HUDEP-2 (cell line): ENCODE results near the gene SLX4.
A peak's percentile ranks its signal among the peaks of the same experiment; 100 is the strongest.
"Not testable (repeated sequence)": the region's sequence is repeated elsewhere in the genome, so short reads cannot be mapped to it uniquely, and the experiment has no call there.

Experiments
- DNase-seq, 76 experiments: peaks; one replicate each; lab custom pipeline; 2025; ENCODE audit not compliant: unreplicated experiment in 76 of 76; lab: John Stamatoyannopoulos, UW

The SLX4 gene

DNA sequence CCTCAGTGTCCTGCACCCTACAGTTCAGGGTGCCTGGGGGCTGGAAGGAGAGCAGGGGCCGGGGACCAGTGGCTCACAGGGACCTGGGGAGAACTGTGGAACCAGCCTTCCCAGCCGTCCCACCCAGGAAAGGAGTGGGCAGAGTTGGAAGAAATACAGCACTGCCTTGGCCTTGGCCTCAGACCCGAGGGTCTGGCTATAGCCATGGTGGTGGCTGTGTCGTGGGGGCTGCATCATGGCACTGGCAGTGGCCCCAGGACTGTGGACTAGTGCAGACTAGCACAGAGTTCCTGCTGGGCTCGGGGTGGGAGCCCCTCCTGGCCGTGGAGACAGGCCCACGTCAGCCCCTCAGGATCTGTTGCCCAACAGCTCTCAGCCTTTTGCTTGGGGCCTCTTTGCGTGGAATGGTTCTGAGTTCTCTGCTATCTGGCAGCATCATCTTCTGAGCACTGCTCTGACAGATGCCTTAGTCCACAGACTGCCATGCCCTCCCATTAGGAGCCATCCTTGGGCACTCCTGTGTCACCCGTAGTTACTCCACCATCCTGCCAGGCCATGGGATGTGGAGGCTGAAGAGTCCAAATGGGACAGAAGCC, 30.5 kb upstream of the SLX4 start:
- DNase-seq: no peak

DNA sequence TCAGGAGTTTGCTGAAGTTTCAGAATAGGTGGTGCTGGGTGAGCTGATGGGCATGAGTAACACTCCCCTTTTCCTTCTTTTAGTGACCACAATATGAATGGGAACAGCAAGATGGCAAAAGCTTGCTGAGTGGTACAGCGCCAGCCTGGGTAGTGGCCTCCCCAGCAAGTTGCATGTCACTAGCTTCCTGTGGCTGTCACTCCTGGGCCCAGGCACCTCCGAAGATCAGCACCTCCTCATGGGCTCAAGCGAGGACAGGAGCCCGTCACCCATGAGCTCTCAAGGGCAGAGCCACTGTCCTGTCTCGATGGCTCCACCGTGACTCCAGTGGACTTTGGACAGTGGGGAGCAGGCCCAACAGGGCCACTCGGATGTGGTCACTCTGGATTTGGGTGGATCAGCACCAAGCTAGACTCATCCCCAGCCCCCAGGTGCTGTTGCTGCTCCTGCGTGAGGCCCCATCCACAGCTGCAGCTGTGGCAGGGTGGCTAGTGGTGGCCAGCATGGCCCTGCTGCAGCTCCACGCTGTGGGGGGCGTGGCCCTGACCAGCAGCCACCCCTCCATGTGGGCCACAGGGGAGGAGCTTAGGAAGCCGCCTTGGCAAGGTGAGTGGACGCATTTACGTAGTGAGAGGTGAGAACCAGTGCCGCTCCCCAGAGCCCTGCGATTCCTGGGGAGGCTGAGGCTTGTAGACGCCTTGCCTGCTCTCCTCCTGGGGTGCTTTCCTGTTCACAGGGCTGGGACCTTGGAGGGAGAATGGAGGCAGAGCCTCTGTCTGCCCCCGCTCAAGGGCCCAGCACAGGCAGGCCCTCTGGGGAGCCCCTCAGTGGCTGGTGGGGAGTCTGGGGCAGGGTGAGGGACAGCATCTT, 29.5 kb upstream of the SLX4 start:
- DNase-seq: no peak

DNA sequence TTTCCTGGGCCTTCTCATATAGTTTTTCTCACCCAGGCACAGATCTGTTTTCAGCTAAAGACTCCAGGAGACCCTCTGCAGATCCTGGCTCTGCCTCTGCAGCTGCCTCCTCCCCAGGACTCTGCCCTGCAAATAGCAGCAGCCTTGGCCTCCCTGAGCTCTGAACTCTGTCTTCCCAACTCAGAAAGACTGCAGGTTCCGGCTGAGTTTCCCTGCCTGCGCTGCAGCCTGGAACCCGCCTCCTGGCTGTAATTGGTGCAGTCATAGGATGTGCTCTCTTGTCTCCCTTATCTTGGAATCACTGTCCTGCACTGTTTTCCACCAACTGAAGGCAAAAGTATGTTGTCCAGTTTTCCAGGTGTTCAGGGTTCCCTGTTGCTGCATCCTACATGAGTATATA, 28.8 kb upstream of the SLX4 start:
- DNase-seq: no peak

GRCh38 chr16:3638916-3639644, 27.7 kb upstream of the SLX4 start:
- no peak for DNase-seq

DNA sequence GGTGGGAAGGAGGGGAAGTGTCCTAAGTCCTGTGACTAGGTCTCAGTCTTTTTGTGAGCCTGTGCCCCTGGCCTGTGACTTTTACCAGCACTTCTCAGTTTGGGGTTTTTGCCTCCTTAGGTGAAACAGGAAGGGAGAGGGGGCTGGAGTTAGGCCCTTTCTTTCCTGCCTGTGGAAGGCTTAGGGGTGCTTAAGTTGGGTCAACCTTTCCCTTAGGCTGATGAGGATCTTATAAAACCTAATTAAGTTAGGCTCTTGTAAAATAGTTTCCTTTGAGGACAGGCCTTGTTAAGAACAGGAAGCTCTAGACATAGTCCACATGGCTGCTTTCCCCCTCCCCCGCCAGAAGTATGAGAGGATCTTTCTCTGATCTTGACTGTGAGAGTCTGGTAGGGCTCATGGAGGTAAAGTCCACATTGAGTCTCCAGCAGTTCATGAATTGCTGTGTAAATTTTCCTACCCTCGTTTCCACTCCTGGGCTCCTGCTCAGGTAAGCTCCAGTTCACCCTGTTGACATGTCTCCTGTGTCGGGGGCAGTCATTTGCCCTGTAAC, 26.0 kb upstream of the SLX4 start:
- peak in 4 of 76 experiments; percentile 7 to 22 (median 14) for DNase-seq

GRCh38 chr16:3625911-3626732, 14.7 kb upstream of the SLX4 start:
- peak in 5 of 76 experiments; percentile 11 to 40 (median 16) for DNase-seq

DNA sequence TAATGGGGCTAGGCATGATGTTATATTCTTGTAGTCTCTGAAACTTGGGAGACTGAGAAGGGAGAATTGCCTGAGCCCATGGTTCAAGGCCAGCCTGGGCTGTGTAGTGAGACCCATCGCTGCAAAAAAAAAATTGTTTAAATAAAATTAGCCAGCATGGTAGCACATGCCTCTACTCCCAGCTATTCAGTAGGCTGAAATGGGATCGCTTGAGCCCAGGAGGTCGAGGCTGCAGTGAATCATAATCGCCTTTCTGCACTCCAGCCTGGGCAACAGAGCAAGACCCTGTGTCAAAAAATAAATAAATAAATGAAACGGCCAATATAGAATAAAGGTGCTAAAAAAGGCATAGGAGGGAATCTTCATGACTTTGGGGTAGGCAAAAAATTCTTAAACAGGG, 13.9 kb upstream of the SLX4 start:
- no peak for DNase-seq

DNA sequence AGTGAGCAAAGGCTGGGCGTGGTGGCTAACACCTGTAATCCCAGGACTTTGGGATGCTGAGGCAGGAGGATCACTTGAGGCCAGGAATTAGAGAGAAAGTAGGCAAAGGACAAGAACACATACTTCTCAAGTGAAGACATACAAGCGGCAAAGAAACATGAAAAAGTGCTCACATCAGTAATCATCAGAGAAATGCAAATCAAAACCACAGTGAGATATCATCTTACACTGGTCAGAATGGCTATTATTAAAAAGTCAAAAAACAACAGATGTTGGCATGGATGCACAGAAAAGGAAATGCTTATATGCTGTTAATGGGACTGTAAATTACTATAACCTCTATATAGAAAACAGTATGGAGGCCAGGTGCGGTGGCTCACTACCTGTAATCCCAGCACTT, 12.2 kb upstream of the SLX4 start:
- DNase-seq: no peak

DNA sequence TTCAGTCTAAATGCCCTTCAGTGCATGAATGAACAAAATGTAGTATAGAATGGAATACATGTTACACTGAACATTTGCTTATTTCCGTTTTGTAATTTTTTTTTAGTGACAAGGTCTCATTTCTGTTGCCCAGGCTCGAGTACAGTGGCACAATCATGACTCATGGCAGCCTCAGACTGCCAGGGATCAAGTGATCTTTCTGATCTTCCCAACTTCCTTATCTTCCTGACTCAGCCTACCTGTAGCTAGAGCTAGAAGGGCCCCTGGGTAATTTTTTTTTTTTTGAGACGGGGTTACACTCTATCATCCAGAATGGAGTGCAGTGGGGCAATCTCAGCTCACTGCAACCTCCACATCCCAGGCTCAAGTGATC, 7.3 kb upstream of the SLX4 start:
- DNase-seq: peak in 1 of 76 experiments; percentile 20

GRCh38 chr16:3612510-3613466, 1.4 kb upstream of the SLX4 start:
- no peak for DNase-seq

DNA sequence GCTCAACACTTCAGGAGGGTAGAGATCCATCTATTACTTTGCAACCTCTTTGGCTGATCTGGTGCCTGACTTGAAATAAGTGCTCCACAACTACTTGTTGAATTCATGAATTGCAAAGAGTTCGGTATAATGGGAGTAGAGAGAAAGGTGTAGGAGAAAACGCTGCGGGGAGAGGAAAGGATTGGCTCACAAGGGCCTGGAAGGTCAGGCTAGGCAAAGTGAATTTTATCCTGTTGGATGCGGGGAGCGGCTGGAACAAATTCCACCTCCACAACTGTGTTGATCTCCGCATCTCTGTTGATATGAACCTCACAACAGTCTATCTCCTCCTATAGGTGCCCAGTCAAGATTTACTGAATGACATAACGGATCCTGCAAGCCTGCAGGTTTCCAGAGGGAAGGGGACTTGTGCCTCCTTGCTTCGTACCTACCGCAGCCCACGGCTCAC, 684 bp downstream of the SLX4 start:
- DNase-seq: peak in 3 of 76 experiments; percentile 4 to 32 (median 9)

DNA sequence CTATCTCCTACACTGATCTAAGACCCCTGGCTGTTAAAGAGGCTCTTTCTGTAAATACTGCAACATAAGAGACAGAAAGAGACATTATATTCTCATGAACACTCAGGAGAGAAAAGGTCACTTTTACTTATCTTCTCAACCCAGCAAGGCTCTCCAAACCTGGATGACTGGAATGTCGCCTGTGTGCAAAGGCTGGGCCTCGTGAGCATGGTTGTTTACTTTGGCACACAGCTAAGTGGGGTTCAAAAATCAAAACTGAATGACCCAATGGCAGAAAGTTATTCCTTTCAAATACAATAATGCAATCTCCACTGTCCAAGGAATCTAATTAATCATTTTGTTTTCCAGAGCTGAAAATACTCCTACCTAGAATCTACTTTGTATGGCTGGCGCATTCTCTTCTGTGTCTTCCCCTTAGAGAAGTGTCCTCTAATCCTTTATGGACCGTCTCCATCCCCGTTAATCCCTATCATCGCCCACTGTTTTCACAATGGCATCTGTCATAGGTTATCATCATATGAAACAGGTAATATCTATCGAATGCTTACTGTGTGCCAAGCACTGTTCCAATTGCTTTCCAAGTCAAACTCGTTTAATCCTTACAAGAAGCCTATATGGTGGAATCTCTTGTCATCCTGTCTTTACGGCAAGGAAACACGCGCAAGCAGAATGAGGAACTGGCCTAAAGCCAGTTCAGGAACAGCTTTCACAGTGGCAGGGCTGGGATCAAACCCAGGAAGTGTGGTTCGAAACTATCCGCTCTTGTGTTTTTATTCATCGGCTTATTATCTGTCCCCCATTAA, 1.3 kb downstream of the SLX4 start:
- DNase-seq: peak in 1 of 76 experiments; percentile 32

- DNase-seq: not testable (repeated sequence)
Observed at GRCh38 chr16:3608976-3609375, 2.4 kb downstream of the SLX4 start.

DNA sequence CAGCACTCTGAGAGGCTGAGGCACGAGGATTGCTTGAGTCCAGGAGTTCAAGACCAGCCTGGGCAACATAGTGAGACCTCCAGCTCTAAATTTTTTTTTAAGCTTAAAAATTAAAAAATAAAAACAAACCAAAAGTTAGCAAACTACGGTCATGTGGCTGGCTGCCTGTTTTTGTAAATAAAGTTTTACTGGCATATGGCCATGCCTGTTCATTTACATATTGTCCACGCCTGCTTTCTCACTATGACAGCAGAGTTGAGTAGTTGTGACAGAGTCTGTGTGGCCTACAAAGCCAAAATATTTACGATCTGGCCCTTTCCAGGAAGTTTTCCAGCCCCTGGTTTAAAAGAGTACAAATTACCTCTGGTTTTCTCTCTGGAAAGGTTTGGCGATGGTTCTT, 3.3 kb downstream of the SLX4 start:
- no peak for DNase-seq

DNA sequence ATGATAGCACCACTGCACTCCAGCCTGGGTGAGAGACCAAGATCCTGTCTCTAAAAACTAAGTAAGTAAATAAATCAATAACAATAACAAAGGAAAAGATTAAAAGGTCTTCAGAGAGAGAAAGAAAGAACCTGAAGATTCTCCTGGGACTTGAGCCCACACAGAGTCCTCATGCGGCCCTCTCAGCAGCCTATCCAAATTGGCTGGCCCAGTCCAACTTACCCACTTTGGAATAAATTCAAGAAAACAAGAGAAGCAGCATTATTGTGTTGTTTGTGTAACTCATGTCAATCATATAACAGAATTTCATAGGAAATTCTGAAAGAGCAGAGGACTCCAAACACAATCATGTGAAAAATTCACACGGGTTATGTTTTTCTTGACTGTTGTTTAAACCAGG, 3.8 kb downstream of the SLX4 start:
- DNase-seq: no peak

DNA sequence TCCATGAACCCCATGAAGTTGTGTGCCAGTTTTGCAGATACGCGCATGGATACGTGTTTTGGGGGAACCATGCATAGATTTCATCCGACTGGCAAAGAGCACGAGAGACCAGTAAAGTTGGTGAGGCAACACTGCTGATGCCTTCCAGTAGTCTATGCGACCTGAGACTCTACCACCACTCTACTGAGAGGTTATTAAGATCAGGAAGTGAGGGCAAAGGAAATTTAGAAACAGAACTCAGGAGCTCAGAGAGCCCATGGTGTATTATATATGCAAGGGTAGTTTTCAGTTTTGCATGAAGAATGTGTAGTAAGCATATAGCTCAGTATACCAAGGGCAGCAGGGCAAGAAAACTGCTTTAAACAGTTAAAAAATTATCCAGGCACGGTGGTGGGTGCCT, 4.2 kb downstream of the SLX4 start:
- DNase-seq: no peak

GRCh38 chr16:3606441-3606840, 5.0 kb downstream of the SLX4 start:
- DNase-seq: no peak

DNA sequence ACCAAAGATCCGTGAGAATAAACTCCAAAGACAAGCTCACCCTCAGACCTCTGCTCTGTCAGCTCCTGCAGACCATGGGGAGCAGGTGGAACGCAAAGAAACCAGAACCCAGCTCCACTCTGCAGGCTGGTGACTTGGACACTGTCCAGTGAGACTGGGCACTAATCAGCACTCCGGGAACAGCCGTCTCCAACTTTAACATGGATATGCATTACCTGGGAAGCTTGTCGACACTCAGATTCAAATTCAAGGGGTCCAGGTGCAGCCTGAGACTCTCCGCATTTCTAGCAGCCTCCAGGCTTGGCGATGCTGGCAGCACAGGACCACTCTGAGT, 9.1 kb downstream of the SLX4 start:
- DNase-seq: no peak
